GM18873 (cell line): ENCODE measurements around the gene HHATL.

Experiments used
- ATAC-seq: cut with Tn5 transposase; IDR thresholded peaks from one replicate; pipeline ENCODE4 v1.9.1; 2021; ENCODE audit warnings: mild to moderate bottlenecking, moderate library complexity, moderate number of reproducible peaks; ENCODE audit not compliant: unreplicated experiment, low FRiP score

HHATL gene

DNA sequence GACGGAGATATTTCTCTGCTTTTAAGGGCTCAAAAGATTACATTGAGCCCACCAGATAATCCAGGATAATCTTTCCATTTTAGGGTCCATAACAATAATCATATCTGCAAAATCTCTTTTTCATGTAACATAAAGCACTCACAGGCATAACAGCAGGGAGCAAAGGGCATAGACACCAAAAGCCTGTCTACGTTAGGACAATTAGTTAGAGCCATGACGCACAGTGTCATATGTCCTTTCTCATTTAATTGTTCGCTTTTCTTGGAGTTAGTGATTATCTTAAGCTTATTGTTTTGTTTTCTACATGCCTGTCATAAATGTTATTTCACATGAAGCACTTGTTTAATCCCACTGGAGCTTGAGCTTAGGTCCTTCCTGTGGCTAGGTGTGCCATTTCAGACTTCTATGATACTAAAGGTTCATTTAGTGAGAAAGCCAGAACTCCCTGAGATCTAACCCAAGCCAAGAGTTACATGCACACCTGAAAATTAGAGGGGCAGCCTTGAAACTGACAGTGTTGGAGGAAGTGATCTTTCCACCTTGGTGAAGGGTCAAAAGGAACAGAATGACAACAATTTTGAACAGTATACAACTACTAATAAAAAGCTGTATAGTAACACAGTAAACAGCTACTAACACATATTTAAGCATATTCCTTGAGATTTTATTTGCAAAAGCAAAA is 11.7 kb upstream of the HHATL start:
- ATAC-seq = no peak

DNA sequence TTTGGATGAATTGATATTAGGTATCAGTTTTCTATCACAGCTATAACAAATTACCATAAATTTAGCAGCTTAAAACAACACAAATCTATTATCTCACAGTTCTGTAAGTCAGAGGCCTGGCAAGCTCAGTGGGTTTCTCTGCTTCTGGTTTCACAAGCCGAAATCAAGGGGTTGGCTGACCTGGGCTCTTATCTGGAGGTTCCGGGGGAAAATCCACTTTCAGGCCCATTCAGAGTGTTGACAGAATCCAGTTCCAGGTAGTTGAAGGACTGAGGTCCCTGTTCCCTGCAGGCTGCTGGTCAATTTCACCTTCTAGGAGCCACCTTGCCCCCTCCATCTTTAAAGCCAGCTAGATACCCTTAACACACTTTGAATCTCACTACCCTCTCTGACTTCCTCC is 11.1 kb upstream of the HHATL start:
- no peak for ATAC-seq

DNA sequence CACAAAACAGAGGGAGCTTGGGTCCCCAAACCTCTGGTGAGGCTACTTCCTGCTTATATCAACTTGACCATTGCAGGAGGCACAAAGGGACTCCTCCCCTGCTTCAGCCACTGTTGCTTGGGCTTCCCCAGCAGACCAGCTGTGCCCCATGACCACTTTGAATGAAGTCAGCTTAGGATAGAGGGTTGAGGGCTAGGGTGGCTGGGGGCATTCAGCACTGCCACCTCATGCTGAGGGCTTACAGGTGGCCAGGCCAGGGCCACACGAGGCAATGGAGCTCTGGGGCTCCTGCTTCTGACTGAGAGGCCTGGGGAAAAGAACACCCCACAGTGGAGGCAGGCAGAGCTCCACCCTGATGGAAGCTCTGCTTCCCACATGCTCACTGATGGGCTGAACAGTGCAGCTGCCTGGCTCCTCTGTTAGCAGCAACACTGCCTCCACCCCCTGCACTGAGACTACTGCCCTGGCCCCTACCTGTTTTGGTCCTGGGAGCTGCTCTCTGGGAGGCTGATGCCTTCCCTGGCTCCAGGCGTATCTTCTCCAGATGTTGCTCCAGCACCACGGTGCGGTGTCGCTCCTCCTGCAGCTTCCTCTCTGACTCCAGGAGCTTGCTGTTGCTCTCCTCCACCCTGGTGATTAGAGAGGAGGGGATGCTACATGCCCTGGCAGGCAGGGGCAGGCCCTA is 10.2 kb upstream of the HHATL start:
- ATAC-seq = no peak

DNA sequence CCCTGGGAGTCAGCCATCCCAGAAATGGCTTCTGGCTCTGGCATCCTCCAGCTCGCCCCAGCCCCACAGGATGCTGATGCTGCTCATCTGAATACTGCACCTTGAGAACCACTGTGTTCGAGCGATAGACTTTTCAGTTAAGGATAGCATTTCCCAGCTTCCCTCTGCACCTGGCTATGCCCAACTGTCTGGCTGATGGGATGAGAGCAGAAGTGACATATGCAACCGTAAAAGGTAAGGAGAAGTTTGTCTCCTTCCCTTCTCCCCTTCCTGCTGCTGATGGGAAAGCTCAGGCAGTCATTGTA is 9.7 kb upstream of the HHATL start:
- no peak for ATAC-seq

DNA sequence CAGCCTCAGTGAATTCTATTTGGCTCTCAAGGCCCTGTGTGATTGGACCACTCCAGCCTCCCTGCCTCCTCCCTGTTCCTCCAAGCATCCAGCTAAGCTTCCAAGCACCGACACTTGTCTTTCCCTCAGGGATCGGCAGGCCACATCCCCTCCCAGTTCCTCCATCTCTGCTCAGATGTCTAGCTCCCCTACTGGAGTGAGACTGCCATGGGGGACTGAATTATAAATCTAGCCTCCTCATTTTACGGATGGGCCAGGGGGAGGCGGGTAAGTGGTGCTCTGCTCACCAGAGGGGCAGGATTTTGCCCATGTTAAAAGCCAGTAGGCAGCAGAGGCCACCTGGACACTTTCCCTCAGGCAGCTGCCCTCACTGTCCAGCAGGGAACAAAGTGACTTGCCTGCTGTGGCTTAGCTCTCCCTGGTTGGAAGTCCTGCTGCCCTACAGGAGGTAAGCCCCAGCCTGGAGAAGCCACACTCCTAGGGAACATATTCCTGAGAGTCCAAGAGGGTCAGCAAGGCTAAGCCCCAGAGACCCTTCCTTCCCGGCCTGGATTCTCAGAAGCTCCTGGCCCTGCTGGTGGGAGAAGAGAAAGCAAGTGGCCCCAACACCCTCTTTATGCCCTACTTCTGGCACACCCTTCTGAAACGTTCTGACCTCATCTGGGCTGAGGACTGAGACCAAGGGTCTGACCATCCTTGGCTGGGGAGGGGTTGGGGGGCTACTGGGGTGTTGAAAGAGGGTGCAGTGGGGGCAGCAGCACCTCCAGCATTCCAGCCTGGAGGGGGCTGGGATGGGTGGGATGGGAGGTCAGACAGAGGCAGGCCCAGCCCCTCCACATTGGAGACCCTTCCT is 9.1 kb upstream of the HHATL start:
- ATAC-seq = no peak

DNA sequence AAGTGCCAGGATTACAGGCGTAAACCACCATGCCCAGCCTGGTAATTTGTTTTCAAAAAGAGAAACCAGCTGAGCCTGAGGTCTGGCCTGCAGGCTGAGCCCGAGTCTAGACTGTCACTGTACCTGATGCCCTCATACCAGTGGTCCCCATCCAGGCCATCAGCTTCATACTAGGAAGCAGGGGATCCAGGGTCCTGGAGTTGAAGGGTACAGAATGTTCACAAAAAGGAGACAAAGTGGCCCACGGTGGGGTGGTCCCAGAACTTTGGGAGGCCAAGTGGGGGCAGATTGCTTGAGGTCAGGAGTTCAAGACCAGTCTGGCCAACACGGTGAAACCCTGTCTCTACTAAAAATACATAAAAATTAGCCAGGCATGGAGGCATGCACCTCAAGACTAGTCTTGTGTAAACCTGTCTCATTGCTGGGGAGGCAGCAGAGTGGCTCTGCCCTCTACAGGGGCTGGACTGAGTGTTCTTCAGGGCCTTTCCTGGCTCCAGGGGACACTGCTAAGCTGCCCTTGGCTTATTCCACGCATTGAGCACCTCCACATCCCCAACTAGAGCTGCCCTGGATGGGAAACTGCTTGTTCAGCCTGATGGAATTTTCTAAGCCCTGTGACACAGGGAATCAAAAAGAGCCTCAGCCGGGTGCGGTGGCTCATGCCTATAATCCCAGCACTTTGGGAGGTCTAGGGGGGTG is 7.9 kb upstream of the HHATL start:
- no peak for ATAC-seq

DNA sequence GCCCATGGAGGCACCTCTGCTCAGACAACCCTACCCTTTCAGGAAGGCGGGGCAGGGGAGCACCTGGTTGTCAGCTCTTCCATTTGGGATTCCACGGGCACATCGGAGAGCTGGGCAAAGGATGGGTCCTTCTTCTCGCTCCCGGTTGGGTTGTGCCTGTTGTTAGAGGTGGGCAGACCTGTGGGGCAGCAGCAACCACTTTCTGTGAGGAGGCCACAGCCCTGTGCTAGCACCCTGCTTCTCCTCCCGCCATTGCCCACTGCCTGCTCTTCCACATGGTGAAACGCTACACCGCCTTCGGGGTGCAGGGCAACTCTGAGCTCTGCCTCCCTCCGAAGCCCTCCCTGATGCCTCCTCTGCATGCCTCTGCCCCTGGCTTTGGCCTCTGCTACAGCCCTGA is 7.0 kb upstream of the HHATL start:
- no peak for ATAC-seq

DNA sequence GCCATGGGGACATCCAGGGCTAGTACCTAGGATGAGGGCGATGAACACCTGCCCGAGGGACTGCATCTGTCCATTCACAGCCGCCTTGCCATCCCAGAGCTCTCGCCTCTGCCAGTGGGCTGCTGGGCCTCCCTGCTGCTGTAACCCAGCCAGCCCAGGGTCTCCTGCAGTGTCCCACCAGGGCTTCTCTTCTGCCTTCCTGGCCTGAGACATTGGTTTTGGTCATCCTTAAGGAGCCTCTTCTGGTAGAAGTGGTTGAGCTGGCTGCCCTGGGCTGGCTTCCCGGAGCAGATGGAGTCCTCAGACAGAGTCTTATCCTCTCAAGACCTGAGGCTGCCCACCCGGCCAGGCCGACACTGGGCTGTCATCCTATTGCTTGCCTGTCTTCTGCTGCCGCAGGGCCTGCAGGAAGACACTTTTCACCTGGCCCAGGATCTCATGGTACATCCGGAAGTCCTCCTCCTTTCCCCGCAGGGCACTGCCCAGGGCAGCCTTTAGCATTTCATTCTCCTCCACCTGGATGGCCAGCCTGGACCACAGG is 6.1 kb upstream of the HHATL start:
- no peak for ATAC-seq

DNA sequence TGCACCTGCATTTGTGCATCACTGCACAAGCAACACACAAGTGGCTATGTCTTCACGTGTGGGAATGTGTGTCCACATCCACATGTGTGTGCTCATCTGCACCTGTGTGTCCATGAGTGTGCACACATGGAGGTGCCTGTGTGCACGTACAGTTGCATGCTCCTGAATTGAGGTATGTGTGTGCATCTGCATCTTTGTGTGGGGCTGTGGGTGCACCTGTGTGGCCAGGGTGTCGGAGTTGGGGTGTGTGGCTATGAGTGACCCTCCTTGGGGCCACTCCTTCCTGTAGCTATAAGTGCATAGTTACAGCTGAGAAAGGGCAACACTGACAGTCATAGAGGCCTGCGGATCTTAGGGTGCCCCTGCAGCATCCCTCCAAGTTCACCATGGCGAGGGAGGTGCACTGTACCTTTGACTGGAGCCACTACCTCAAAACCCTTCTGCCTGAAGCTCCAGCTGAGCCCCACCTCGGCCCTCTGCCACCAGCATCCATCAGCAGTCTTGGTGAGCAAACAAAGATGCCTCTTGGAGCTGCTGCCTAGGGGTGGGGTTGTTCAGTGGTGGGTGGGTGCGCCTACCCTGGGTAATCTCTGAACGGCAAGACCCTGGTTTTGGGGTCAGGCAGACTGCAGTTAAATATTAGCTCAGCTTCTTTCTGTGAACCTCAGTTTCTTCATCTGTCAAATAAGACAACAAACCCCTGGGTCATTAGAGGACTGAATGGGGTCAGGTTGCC is 5.2 kb upstream of the HHATL start:
- ATAC-seq = no peak

DNA sequence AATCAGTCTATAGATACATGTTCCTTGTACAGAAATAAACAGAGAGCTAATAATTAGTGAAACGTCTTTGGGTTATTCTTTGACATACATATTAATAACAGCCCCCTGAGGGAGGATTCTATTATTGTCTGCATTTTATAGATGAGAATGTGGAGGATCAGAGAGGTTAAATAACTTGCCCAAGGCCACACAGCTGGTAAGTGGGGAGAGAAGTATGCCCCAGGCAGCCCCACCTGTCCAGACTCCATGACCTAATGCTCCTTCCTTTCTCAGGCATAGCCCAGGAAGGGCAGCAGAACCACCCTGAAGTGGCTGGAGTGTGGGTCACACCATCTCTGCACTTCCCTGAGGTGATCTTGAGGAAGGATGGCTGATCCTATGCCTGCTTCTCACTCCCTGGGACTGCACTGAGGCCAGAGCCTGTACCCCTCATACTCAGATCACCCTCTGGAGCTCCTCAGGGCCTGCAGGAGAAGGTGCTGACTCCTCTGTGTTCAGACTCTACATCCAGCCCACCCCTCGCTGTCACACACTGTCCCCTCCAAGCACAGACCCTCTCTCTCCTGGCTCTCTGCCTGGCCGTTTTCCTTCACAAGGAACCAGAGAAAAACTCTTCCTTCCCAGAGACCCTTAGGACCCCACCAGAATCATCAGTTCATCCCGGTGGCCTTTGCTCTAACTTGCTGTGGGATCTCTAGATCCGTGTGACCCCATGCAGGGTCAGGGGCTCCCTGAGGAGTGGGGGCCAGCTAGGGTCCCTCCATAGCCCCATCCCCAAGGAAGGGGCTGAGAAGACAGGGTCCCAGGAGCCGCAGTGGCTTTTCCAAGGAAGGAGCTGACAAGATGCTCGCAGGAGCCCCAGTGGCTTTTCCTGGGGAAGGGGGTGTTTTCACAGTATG is 4.4 kb upstream of the HHATL start:
- ATAC-seq = no peak

DNA sequence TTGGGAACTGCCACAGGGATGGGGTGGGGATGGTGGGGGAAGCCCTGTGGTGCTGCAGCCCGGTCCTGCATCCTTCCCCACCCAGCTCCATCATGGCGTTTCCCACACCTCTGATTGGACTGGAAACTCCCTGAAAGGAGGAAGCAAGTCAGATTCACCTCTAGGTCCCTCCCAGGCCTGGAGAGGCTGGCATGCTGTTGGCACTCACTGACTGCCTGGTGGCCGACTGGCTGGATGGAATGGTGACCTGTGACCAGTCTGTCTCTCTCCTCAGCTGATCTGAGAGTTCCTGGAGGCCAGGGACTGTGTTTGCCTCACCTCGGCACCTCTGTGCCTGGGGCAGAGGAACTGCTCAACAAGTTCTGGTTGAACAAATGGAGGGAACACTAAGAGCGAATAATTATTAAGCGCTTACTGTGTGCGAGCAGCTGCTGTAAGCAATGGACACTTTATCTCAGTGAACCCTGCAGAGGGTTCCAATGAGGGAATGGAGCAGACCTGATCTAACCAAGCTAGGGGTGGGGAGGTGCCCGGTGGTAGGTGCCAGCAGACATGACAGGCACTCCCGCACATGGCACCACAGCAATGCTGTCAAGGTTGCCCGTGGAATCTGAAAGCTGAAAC is 3.5 kb upstream of the HHATL start:
- ATAC-seq = no peak

DNA sequence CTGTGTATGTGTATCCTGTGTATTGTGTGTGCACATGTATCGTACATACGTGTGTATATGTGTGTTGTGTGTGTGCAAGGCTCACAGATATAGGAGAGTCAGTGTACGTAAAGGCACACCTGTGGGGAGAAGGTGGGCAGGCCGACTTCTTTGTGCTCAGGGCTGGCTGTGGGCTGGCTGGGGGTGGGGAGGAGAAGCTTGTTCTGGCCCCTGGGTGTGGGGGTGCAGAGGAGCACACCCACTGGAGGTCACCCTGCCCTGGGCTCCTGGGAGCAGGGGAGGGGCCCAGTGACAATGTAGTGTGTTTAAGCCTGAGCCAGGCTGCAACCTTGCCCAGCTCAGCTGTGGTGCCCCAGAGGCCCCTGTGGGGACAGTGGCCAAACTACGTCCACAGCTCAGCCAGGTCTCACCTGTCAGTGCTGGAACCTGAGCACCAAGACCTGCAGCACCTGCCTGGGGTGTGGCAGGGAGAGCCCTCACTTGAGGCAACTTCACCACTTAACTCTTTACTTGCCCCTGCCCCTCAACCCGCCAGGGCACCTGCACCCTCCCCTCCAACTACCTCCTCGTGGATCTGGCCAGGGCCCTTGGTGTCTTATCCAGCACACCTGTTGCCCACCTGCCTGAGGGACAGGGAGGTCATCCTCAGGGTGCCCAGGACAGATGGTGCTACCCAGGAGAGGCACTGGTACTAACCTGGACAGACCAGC is 2.6 kb upstream of the HHATL start:
- no peak for ATAC-seq

DNA sequence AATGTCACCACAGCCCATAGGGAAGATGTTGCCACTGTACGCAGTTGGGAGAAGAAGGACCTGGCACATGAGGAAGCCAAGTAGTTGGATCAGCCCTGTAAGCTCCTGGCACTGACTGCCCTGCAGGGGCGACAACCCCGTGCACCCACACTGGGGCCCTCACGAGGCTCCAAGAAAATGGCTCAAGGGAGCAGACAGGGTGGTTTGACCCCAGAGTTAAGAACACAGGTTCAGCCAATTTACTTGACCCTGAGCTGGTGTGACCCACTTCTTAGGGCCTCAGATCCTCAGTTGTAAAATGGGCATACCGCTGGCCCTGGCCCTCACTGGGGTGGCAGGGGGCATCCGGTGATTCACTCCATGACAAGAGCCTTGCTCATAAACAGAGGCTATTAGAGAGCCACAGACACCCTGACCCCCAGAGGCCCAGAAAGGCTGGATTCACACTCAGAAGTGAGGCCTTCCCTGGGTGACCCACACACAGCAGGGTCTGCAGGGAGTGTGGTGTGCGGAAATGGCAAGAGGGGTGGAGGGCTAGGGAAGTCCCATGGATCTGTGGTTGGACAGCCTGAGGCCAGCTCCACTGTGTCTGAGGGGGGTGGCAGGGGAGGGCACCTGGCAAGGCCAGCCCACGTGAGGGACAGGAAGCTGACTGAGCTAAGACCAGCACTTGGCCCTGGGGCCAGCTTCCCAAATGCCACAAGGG is 1.7 kb upstream of the HHATL start:
- no peak for ATAC-seq

DNA sequence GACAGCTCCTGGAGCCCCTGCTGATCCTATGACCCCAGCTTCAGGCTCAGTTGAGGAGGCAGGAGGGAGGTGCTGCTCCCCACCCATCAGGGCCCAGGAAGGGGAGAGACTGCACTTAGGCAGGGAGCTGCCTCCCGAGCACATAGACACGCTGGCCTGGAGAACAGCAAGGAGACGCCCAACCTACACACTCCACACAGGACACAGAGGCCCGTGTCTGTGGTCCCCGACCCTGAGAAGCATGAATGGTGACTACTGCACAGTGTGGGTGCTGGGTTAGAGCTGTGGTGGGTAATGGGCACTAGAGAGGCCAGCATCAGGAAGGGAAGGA is 1.1 kb upstream of the HHATL start:
- ATAC-seq = no peak

DNA sequence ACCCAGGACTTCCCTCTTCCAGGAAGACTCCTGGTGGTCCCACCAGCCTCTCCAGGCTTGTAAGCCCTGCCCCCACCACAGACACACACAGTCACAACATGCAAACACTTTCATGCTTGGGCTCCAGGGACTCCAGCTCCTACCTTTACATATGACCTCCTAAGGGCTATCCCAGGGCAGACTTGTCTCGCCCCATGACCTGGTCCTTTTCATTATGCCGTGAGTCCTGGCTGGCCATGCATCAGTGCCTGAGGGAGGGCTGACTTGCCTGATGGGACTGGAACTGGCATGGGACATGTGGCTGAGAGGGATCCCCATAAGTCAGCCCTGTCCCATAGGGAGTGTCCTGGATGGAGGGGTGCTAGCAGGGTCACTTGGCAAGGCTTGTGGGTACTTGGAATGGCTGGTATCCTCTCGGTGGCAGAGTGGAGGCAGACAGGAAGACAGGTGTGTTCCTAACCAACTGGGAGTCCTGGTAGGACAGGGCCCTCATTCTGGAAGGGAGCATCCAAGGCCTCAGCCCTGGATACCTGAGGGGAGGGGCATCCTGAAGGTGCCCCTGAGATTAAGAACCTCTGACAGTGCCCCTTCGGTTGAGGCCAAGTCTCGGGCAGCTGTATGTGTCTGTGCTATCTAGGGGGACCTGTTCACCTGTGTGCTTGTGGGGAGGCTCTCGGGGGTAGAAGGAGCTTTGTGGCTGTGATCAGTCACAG is 540 bp upstream of the HHATL start:
- no peak for ATAC-seq

DNA sequence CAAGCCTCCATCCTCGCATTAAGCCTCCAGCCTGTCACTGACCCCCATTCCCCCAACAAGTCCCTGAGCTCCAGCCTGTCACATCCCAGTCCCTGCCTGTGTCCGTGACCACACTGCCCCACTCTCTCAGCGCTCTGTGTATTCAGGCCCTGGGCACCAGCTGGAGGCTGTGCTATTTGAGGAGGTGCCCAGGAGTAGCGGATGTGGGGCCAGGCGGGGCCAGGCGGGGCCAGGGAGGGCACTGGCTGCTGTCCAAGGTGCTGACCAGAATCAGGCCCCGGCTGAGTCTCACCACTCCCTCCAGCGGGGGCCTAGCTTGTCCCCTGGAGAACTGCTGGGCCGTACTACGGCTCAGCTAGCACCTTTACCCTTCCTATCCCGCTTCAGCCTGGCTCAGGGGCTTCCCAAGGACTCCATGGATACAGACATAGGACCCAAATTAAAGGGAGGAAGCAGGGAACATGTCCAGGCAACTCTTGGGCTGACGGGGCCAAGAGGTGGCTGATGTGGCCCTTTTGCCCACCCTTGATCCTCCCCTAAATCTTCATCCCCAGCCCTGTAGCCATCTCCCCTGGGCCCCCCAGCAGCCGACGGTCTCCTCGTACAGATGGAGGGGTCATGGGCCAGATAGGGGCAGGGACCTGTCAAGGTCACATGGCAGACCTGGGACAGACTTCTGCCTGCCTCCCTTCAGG is 1.1 kb downstream of the HHATL start:
- ATAC-seq = no peak
